DND-41 (cell line): Measurements from ENCODE around the gene PIK3R6.

Experiments used
- ATAC-seq: fragments of 200-7000 bp; cut with Tn5 transposase; 3 replicates; pipeline ENCODE4 v1.9.1; 2021; ENCODE audit warnings: low read depth; ENCODE audit not compliant: insufficient read depth
- DNase-seq: peaks from one replicate; pipeline ENCODE4 v3.0.0-alpha.2; 2020
- H2AFZ ChIP-seq: 2 replicates; pipeline ENCODE4 v1.6.0; 2012; ENCODE audit warnings: low read depth, low read length
- H3K27ac ChIP-seq: 2 replicates; pipeline ENCODE4 v1.5.1; 2012; ENCODE audit warnings: low read length, inconsistent platforms
- H3K27me3 ChIP-seq: fragments of 200-600 bp; sonication (generic); 2 replicates; pipeline ENCODE4 v1.6.0; 2012; ENCODE audit warnings: low read length, mild to moderate bottlenecking, inconsistent platforms; ENCODE audit not compliant: insufficient read depth, poor library complexity
- H3K36me3 ChIP-seq: 2 replicates; pipeline ENCODE4 v1.5.1; 2012; ENCODE audit warnings: low read length, inconsistent platforms; ENCODE audit not compliant: insufficient read depth
- H3K4me1 ChIP-seq: 2 replicates; pipeline ENCODE4 v1.5.1; 2012; ENCODE audit warnings: mild to moderate bottlenecking, low read length; ENCODE audit not compliant: insufficient read depth
- H3K4me2 ChIP-seq: 2 replicates; pipeline ENCODE4 v1.6.0; 2012; ENCODE audit warnings: mild to moderate bottlenecking, moderate library complexity, low read length, inconsistent platforms; ENCODE audit not compliant: insufficient read depth
- H3K4me3 ChIP-seq, 2 experiments: fragments of 200-600 bp in 1 of 2; shearing (Covaris generic) in 1 of 2; 2 replicates each; pipeline ENCODE4 v1.5.1; 2012 to 2016; ENCODE audit warnings: inconsistent platforms in 2 of 2, low read length in 2 of 2, mild to moderate bottlenecking in 2 of 2, low read depth in 1 of 2, moderate library complexity in 1 of 2
- H3K79me2 ChIP-seq: 2 replicates; pipeline ENCODE4 v1.6.0; 2012; ENCODE audit warnings: low read length, inconsistent platforms; ENCODE audit not compliant: insufficient read depth
- H3K9ac ChIP-seq: 2 replicates; pipeline ENCODE4 v1.6.0; 2012; ENCODE audit warnings: low read depth, mild to moderate bottlenecking, inconsistent platforms, low read length, moderate library complexity
- H3K9me3 ChIP-seq: 2 replicates; pipeline ENCODE4 v1.5.1; 2012; ENCODE audit warnings: low read length, moderate library complexity, mild to moderate bottlenecking, inconsistent platforms; ENCODE audit not compliant: insufficient read depth, severe bottlenecking
- H4K20me1 ChIP-seq: 2 replicates; pipeline ENCODE4 v1.6.0; 2012; ENCODE audit warnings: low read length; ENCODE audit not compliant: insufficient read depth
- CTCF ChIP-seq: IDR thresholded peaks from 2 replicates; pipeline ENCODE4 v1.5.1; 2012; ENCODE audit warnings: borderline replicate concordance, low read length, moderate library complexity, mild to moderate bottlenecking; ENCODE audit not compliant: poor library complexity, severe bottlenecking; ENCODE audit errors: extremely low read depth
- EZH2 ChIP-seq: IDR thresholded peaks from 3 replicates; pipeline ENCODE4 v1.6.1; 2012; ENCODE audit warnings: borderline replicate concordance, low read depth, mild to moderate bottlenecking, moderate library complexity, low read length, inconsistent platforms; ENCODE audit not compliant: severe bottlenecking

The PIK3R6 gene

GRCh38 chr17:8872705-8873435, 5.4 kb upstream of the PIK3R6 start:
- peak overlapping the region; percentile 54 for H3K27ac ChIP-seq
- H3K36me3 ChIP-seq, result peaks cover under 1% of the 10 kb centered on the region
- no peaks in the 10 kb centered on the region for H3K9me3 ChIP-seq
- no peak overlapping the region for H3K9ac ChIP-seq
- H3K79me2 ChIP-seq, result no peaks in the 10 kb centered on the region; the same call in 1 of the 2 replicates
- H3K27me3 ChIP-seq, result no peaks in the 10 kb centered on the region
- H3K4me2 ChIP-seq, result no peak overlapping the region
- DNase-seq, result no peak
- no peak for TF ChIP-seq EZH2
- TF ChIP-seq CTCF, result no peak
- H3K4me3 ChIP-seq, result no peak overlapping the region
- no peak for ATAC-seq
- no peaks in the 10 kb centered on the region for H4K20me1 ChIP-seq
- peaks cover 11% of the 10 kb centered on the region for H3K4me1 ChIP-seq
- H2AFZ ChIP-seq, result peak overlapping the region; percentile 29; the same call in 1 of the 2 replicates

- peak overlapping the region; percentile 54 for H3K27ac ChIP-seq
- no peak overlapping the region for H3K4me2 ChIP-seq
- H2AFZ ChIP-seq, result peak overlapping the region; percentile 29; the same call in 1 of the 2 replicates
- no peak overlapping the region for H3K4me3 ChIP-seq
- H3K27me3 ChIP-seq, result no peaks in the 10 kb centered on the region
- no peaks in the 10 kb centered on the region for H3K36me3 ChIP-seq
- no peaks in the 10 kb centered on the region for H3K9me3 ChIP-seq
- no peak overlapping the region for H3K9ac ChIP-seq
- DNase-seq (no peak), ATAC-seq (no peak)
- H3K4me1 ChIP-seq, result peaks cover 18% of the 10 kb centered on the region
- no peak for TF ChIP-seq CTCF
- TF ChIP-seq EZH2, result no peak
- H4K20me1 ChIP-seq, result no peaks in the 10 kb centered on the region
- peaks cover 3% of the 10 kb centered on the region for H3K79me2 ChIP-seq
These were observed 4.7 kb upstream of the PIK3R6 start for GRCh38 chr17:8872036-8872704.

GRCh38 chr17:8871081-8871581, 3.7 kb upstream of the PIK3R6 start:
- Histone ChIP-seq H3K4me3 (no peak overlapping the region), H3K36me3 (no peaks in the 10 kb centered on the region), H2AFZ (no peak overlapping the region), H4K20me1 (no peaks in the 10 kb centered on the region), H3K9me3 (no peaks in the 10 kb centered on the region), H3K79me2 (peaks cover 14% of the 10 kb centered on the region), H3K4me1 (peaks cover 28% of the 10 kb centered on the region), H3K4me2 (no peak overlapping the region), H3K9ac (no peak overlapping the region), H3K27me3 (no peaks in the 10 kb centered on the region), H3K27ac (no peak overlapping the region)
- ATAC-seq, result no peak
- no peak for DNase-seq
- no peak for TF ChIP-seq CTCF
- no peak for TF ChIP-seq EZH2
